Fibroblast of skin of left biceps (primary cell): ENCODE measurements around the gene ZNF135.
A peak's percentile ranks its signal among the peaks of the same experiment; 100 is the strongest.

Experiments
- DNase-seq, 2 experiments: peaks; one replicate each; pipeline ENCODE4 v3.0.0-alpha.2; 2013; ENCODE audit warnings: low read depth in 2 of 2

Gene ZNF135

DNA sequence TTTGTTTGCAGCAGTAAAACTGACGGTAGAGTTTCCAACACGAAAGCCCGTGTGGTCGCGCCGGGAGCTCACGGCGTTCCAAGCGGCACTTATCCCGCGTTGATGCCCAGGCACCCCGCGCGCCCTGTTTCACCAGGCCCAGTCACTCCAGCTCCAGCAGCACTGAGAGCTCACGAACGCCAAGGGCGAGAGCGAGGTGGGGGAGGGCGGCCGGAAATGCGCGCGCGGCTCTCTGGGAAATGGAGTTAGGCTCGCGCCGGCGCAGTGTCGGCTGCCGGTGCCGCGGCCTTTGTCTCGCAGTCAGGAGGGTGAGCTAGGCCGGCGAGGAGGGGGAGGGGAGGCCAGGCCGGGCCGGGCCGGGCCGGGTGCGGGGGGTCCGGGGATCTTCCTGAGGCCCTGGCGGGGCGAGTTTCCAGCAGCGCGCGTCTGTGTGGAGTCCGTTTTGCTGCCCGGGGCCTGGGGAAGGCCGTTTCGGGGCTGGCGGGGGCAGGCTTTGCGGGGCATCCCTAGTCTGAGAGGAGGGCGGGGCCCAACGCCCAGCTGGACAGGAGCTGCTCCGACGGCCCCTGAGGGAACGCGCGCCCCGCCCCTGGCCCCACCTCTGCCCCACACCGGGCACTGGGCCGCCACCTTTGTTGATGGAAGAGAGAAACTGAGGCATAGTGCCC lies at the start of gene ZNF135:
Gene ZNF135, plus strand, starts transcription at position 280 of the 668 bp plus-strand sequence. CDS start 721 bp downstream, outside the sequence.
- DNase-seq: peak; percentile 56

- DNase-seq: no peak
These were observed 49.8 kb upstream of the ZNF135 start for GRCh38 chr19:58009301-58009665.

- DNase-seq: peak; percentile 50
These were observed 49.3 kb upstream of the ZNF135 start for GRCh38 chr19:58009666-58010301.

DNA sequence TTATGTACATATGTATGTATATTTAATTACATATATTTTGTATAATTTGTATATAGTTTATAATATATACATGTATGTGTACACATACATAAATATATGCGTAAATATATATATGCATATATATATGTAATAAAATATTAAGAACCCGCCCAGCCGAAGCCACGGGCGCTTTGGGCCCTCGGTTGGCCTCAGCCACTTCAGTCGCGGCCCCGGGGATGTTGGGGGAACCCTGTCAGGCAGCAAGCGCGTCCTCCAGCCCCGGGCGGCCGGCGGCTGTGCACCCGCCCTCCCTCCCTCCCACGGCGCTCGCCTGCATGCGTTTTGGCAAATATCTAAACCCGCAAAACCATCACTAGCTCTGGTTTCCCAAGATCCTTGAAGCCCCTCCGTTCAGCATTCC lies 48.6 kb upstream of the ZNF135 start:
- no peak for DNase-seq

DNA sequence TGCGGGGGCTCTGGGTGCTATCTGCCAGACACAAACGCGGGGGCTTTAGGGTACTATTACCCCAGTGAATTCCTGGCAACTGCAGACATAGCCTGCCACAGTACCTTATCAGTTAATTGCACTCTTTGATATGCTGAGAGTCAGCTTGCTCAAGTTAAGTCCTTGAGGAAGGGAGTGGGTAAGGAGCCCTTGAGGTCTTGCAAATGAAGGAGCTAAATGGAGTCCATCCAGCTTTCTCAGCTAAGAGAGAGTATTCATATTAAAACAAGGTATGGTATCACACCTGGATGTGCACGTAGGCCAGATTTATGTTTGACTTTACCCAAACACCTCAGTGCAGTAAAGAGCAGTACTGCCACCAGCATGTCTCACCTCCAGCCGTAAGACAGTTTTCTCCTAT lies 44.9 kb upstream of the ZNF135 start:
- no peak for DNase-seq

DNA sequence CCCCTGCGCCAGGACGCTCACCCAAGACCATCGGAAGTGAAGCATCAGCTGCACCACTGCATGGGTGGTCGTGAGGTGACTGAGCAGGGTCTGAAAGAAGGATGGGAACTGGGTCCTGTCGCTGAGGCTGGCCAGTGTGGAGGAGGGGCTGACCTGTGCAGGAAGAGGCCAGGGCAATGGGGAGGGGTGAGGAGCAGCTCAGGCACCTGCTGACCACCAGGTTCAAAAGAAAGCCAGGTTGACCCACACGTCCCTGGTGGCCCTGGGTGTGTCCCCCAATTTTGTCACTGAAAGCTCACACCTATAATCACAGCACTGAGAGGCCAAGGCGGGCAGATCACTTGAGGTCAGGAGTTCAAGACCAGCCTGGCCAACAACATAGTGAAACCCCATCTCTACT lies 39.0 kb upstream of the ZNF135 start:
- DNase-seq: no peak

DNA sequence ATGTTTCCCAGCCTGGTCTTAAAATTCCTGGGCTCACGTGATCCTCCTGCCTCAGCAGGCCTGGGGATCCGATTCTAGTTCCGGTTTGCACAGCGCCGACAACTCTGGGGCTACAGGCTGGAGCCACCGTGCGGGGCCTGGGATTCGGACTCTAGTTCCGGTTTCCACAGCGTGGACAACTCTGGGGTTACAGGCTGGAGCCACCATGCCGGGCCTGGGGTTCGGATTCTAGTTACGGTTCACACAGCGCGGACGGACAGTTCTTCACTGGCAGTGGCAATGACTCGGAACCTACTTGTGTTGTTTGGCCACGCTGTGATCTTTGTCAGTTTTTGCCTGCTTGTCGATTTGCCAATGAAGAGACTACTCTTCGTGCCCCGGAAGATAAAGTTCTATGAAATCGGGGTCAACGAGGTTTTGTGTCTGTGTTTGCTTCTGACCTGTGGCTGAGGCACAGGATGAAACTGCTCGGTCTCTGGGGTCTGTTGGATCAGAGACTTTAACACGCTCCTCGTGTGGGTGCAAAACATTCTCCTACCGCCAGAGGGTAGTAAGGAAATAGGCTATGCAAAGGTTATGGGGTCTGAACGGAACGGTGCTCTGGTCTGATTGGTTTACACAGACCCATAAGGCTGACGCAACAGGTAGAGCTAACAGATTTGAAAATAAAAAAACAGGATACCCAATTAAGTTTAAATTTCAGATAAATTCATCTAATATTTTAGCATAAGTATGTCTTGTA lies 37.4 kb upstream of the ZNF135 start:
- no peak for DNase-seq

GRCh38 chr19:58022283-58022660 lies 36.8 kb upstream of the ZNF135 start:
- no peak for DNase-seq

DNA sequence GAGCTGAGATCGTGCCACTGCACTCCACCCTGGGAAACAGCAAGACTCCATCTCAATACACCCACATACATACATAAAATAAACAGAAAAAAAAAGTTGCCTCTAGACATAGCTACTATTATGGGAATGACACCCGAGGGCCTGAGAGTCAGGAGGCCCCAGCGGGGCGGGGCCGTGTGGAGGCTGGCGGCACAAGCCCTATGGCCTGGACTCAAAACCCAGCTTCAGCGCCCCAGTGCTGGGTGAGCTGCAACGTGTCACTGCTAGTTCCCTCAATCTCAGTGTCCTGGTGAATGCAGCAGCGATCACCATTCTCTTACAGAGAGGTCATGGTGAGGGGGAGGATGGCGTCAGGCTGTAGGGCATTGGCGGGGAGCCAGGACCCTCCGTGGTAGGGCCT lies 34.4 kb upstream of the ZNF135 start:
- no peak for DNase-seq

DNA sequence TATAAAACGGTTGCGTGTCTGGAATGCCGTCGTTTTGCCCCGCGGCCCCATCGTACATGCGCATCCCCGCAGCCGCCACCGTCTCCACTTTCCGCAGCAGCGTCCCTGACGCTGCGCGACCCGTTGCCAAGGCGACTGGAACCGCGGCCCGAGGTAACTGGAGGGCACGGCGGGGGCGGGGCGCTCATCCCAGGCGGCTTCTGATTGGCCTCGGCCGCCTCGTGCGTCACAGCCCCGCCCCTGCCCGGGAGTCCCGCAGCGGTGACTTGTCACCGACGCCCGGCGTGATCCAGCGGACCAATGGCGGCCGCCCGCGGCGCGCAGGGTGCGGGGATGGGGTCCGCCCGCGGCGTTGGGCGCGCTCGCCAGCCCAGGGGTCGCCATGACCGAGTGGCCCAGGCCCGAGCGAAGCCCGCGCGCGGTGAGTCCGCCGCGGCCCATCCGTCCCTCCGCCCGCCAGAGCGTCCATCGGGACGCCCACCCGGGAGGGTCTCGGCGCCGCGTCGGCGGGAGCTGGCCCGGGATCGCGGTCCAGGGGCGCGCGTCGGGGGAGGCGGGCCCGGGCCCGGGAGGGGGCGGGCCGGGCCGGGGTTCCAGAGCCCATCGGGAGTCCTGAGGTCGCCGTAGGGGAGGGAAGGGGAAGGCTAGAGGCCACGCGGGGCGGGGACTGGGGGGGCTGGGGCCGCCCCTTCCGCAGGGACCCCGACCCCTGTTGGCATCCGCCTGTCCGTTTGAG lies 25.2 kb upstream of the ZNF135 start, which contains the start of gene ZSCAN1:
Gene ZSCAN1, plus strand, starts transcription at position 285 of the 736 bp plus-strand sequence. CDS start 3,812 bp downstream, outside the sequence.
- DNase-seq: peak; percentile 59 to 62

DNA sequence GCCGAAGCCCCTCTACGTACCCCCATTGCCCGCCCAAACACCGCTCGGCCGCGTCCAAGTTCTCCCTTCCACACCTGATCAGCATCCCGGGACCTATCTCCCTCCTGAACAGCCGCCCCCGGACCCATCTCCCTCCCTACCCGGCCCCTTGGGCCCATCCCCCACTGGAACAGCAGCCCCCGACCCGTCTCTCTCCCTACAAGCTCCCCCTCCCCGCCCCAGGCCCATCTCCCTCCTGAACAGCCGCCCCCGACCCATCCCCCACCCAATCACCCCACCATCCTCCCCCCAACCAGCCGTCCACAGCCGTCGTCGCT lies 24.6 kb upstream of the ZNF135 start:
- no peak for DNase-seq

DNA sequence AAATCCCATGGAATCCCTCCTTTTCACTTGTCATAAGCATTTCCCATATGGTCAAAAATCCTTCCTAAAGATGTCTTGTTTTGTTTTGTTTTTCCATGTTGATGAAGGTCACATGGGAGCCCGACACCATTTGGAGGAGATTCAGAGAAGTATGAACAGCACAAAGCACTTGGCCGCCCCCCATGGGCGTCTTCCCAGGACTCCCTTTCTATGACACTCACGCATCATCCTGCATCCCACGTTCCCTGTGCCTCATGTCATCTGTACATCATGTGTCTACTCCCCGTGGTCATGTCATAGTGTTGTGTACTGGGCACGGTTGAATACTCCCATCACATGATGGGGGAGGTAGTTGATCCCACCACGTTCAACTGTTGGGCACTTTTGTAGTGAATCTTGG lies 23.2 kb upstream of the ZNF135 start:
- DNase-seq: no peak

DNA sequence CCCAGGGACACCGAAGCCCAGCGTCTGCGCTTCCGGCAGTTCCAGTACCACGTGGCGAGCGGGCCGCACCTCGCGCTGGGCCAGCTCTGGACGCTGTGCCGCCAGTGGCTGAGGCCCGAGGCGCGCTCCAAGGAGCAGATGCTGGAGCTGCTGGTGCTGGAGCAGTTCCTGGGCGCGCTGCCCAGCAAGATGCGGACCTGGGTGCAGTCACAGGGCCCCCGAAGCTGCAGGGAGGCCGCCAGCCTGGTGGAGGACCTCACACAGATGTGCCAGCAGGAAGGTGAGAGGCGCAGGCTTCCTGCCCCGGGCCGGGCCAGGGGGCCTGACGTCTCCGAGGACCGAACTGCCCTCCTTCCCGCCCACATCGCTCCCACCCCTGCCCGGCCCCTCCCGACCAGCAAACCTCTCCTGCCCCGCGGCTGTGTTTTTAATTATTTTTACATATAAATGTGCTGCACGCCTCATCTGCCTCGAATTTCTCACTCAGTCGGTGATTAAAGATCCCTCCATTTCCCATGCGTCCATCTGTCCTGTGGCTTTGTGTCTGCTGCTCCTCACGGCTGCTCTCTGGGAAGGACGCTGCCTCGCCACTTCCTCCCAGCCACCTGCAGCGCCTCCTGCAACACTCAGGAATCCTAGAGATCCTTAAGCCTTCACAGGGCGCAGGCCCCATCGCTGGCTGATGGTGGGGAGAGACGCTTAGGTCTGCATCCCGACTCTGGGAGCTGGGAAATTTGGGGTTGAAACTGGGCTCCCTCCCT lies 21.0 kb upstream of the ZNF135 start:
- DNase-seq: no peak

DNA sequence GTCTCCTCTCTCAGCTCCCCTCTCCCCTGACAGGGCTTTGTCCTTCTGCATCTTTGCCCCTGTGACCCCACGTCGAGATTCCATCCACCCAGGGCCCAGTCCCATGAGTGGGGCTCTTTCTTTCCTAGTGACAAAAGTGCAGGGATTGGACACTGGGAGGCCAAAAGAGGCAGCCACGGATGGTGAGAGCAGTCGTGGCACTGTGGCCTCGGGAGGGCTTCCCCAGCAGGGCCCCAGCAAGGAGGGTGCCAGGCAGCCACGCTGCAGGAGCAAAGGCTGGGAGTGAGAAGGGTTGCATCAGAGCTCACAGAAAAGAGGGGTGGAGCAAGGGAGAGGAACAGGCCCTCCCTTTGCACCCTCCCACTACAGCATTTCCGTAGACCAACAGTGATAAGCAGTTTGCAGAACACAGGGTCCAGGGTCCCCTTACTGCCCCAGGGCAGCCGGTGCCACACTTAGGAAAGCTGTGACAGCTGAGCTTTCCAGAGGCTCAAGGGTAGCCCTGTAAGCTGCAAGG lies 20.3 kb upstream of the ZNF135 start:
- no peak for DNase-seq

DNA sequence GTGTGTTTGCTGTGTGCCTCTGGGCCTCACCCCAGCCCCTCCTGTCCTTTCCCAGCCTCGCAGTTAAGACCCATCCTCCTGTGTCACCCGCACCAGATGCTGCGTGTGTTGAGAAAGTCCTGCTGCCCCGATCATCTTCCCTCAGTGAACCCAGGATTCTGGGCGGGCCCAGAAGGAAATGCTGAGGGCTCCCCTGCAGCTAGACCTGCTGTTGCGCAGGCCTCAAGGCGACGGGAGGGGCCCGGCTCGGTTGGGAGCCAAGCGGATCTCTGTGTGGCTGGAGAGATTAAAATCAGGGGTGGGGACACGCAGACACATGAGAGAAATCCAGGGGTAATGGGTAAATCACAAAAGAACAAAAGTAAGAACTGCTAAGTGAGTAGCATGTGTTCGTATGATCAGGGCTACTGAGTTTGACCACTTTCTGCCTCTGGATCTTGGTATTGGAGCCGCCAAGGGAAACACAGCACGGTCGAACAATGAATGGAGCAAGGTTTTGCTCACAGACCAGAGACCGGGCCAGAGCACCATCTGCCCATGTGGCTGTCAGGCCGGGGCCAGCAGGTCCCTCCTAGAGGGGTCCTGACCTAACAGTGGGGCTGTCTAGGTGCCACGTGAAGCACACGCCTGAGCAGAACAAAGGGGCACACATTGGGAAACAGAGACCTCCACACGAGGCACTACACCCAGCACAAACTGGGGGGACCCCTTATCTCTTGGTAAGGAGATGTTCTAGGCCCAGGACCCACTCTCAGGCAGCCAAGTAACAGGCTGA lies 18.1 kb upstream of the ZNF135 start:
- DNase-seq: no peak

GRCh38 chr19:58042495-58043340 lies 16.4 kb upstream of the ZNF135 start:
- DNase-seq: no peak

DNA sequence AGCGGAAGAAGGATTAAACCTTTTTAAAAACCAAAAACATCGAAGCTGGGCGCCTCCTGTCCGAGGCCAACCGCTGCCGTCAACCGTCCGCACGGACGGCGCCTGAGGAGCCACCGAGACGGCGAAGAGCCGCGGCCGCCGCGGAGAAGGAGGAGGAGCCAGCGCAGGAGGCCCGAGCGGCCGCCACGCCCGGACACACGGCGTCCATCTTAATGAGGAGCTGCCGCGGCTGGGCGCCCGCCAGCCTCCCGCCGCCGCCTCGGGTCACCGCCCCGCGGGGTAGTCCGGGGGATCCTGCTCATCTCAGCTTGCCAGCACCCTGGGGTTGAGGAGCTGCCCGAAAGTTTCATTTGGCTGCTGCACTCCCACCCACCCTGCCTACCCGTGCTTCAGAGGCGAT lies 14.7 kb upstream of the ZNF135 start:
- DNase-seq: no peak

- no peak for DNase-seq
These were observed 14.2 kb upstream of the ZNF135 start for GRCh38 chr19:58044886-58045285.

DNA sequence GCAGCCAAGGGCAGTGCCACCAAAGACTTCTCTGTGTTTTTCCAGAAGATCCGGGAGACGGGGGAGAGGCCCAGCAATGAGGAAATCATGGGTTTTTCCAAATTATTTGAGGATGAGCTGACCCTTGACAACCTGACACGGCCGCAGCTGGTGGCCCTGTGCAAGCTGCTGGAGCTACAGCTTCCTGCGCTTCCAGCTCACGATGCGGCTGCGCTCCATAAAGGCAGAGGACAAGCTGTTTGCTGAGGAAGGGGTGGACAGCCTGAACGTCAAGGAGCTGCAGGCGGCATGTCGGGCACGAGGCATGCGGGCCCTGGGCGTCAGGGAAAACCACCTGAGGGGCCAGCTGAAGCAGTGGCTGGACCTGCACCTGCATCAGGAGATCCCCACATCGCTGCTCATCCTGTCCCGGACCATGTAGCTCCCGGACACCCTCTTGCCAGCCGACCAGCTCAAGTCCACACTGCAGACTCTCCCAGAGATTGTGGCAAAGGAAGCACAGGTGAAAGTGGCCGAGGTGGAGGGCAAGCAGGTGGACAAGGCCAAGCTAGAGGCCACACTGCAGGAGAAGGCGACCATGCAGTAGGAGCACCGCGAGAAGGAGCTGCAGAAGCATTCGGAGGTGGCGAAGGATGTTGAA lies 13.6 kb upstream of the ZNF135 start:
- DNase-seq: no peak
